ENCODE measurements around the gene TRMT1. TPM values are rescaled to one million over a fixed set of nuclear protein-coding genes. Genes with fewer than 3 reads are reported as not detected.

The TRMT1 gene
- polyA plus RNA-seq, 1 experiment, result 30.8 TPM

GRCh38 chr19:13133241-13133870, 16.8 kb upstream of the TRMT1 start:
- Histone ChIP-seq H3K27me3 (ENCODE audit: control insufficient read depth, insufficient read depth, low read length) (no peaks in the 10 kb centered on the region), H3K36me3 (ENCODE audit: control insufficient read depth, insufficient read depth, low read length) (peaks cover 31% of the 10 kb centered on the region), H3K4me3 (ENCODE audit: low read depth, low read length) (no peak overlapping the region)
- no peak for DNase-seq (ENCODE audit: low read depth)
- TF ChIP-seq CTCF (IDR thresholded peaks at IDR 0.05; ENCODE audit: insufficient read depth, low read depth, low read length), result no peak
- ChIA-PET CTCF (interaction anchor here (1.6 kb wide), 1 partner anchor 156 kb away, joined by 3 read pairs; no protein-coding TSS in a partner anchor), POLR2A (no interaction called here)

- Histone ChIP-seq H3K4me3 (ENCODE audit: low read depth, low read length) (no peak overlapping the region), H3K27me3 (ENCODE audit: control insufficient read depth, insufficient read depth, low read length) (no peaks in the 10 kb centered on the region), H3K36me3 (ENCODE audit: control insufficient read depth, insufficient read depth, low read length) (peaks cover 25% of the 10 kb centered on the region)
- no peak for DNase-seq (ENCODE audit: low read depth)
- ChIA-PET POLR2A (no interaction called here), CTCF (no interaction called here)
- TF ChIP-seq CTCF (IDR thresholded peaks at IDR 0.05; ENCODE audit: insufficient read depth, low read depth, low read length), result no peak
Observed at GRCh38 chr19:13132471-13133180, 16.1 kb upstream of the TRMT1 start.

GRCh38 chr19:13130886-13131490, 14.4 kb upstream of the TRMT1 start:
- peaks cover 16% of the 10 kb centered on the region for H3K36me3 ChIP-seq (ENCODE audit: control insufficient read depth, insufficient read depth, low read length)
- ChIA-PET POLR2A (no interaction called here), CTCF (interaction anchor here (0.8 to 1.7 kb wide), 6 partner anchors 11 to 166 kb away, joined by 3 to 7 read pairs (median 3); partner anchors contain the start of gene NACC1)
- TF ChIP-seq CTCF (IDR thresholded peaks at IDR 0.05; ENCODE audit: insufficient read depth, low read depth, low read length), result no peak
- DNase-seq (ENCODE audit: low read depth), result no peak
- H3K4me3 ChIP-seq (ENCODE audit: low read depth, low read length), result no peak overlapping the region
- H3K27me3 ChIP-seq (ENCODE audit: control insufficient read depth, insufficient read depth, low read length), result no peaks in the 10 kb centered on the region

DNA sequence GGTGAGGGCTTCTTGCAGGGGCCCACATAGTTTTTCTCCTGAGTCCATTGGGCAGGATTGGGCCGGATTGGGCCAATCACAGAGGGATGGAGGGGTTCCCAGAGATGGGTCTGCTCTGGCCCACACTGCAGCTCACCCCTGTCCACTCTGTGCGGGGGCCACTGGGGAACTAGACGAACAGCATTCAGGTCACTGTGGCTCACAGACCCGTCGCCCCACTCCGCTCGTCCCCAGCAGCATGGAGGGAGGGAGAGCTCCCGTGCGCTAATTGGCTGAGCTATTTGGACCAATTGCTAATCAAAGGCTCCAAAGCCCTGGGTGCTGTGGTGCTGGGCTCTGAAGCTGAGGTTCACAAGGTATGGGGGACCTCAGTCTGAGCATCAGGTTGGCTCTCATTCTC, 12.8 kb upstream of the TRMT1 start:
- DNase-seq (ENCODE audit: low read depth), result no peak
- Histone ChIP-seq H3K27me3 (ENCODE audit: control insufficient read depth, insufficient read depth, low read length) (no peaks in the 10 kb centered on the region), H3K4me3 (ENCODE audit: low read depth, low read length) (no peak overlapping the region), H3K36me3 (ENCODE audit: control insufficient read depth, insufficient read depth, low read length) (peaks cover 7% of the 10 kb centered on the region)
- no peak for TF ChIP-seq CTCF (IDR thresholded peaks at IDR 0.05; ENCODE audit: insufficient read depth, low read depth, low read length)
- POLR2A ChIA-PET, result no interaction called here
- CTCF ChIA-PET, result no interaction called here

GRCh38 chr19:13128583-13128982, 12.0 kb upstream of the TRMT1 start:
- ChIA-PET CTCF (interaction anchor here (1.0 kb wide), 1 partner anchor 163 kb away, joined by 3 read pairs; no protein-coding TSS in a partner anchor), POLR2A (no interaction called here)
- no peak overlapping the region for H3K4me3 ChIP-seq (ENCODE audit: low read depth, low read length)
- H3K27me3 ChIP-seq (ENCODE audit: control insufficient read depth, insufficient read depth, low read length), result no peaks in the 10 kb centered on the region
- H3K36me3 ChIP-seq (ENCODE audit: control insufficient read depth, insufficient read depth, low read length), result peaks cover 8% of the 10 kb centered on the region
- no peak for DNase-seq (ENCODE audit: low read depth)
- no peak for TF ChIP-seq CTCF (IDR thresholded peaks at IDR 0.05; ENCODE audit: insufficient read depth, low read depth, low read length)

Measured in BJ (cell line).